ENCODE measurements around the gene AATK.

Gene AATK

GRCh38 chr17:81115219-81115618 lies 50.8 kb downstream of the AATK start:
- no peak for DNase-seq (ENCODE audit: low read depth in 2 of 2, low spot score in 1 of 2)

- DNase-seq (ENCODE audit: low read depth in 2 of 2, low spot score in 1 of 2), result no peak
Observed at GRCh38 chr17:81114351-81115093, 51.5 kb downstream of the AATK start.

GRCh38 chr17:81113158-81113724 lies 52.8 kb downstream of the AATK start:
- DNase-seq (ENCODE audit: low read depth in 2 of 2, low spot score in 1 of 2), result no peak

GRCh38 chr17:81112450-81112849 lies 53.6 kb downstream of the AATK start:
- no peak for DNase-seq (ENCODE audit: low read depth in 2 of 2, low spot score in 1 of 2)

GRCh38 chr17:81111066-81111465 lies 55.0 kb downstream of the AATK start:
- DNase-seq (ENCODE audit: low read depth in 2 of 2, low spot score in 1 of 2), result no peak

GRCh38 chr17:81110488-81111040 lies 55.5 kb downstream of the AATK start:
- DNase-seq (ENCODE audit: low read depth in 2 of 2, low spot score in 1 of 2), result no peak

- DNase-seq (ENCODE audit: low read depth in 2 of 2, low spot score in 1 of 2), result no peak
Observed at GRCh38 chr17:81109957-81110356, 56.1 kb downstream of the AATK start.

- no peak for DNase-seq (ENCODE audit: low read depth in 2 of 2, low spot score in 1 of 2)
Observed at GRCh38 chr17:81108220-81108619, 57.8 kb downstream of the AATK start.

- DNase-seq (ENCODE audit: low read depth in 2 of 2, low spot score in 1 of 2), result no peak
Observed at GRCh38 chr17:81106716-81107115, 59.3 kb downstream of the AATK start.

GRCh38 chr17:81103379-81103778 lies 62.6 kb downstream of the AATK start:
- no peak for DNase-seq (ENCODE audit: low read depth in 2 of 2, low spot score in 1 of 2)

GRCh38 chr17:81102869-81103268 lies 63.2 kb downstream of the AATK start:
- no peak for DNase-seq (ENCODE audit: low read depth in 2 of 2, low spot score in 1 of 2)

GRCh38 chr17:81102352-81102751 lies 63.7 kb downstream of the AATK start:
- no peak for DNase-seq (ENCODE audit: low read depth in 2 of 2, low spot score in 1 of 2)

- peak; percentile 69 to 75 for DNase-seq (ENCODE audit: low read depth in 2 of 2, low spot score in 1 of 2)
Observed at GRCh38 chr17:81101614-81102306, 64.3 kb downstream of the AATK start.

GRCh38 chr17:81100668-81101067 lies 65.4 kb downstream of the AATK start:
- no peak for DNase-seq (ENCODE audit: low read depth in 2 of 2, low spot score in 1 of 2)

- no peak for DNase-seq (ENCODE audit: low read depth in 2 of 2, low spot score in 1 of 2)
Observed at GRCh38 chr17:81099888-81100287, 66.1 kb downstream of the AATK start.

- no peak for DNase-seq (ENCODE audit: low read depth in 2 of 2, low spot score in 1 of 2)
Observed at GRCh38 chr17:81097943-81098308, 68.1 kb downstream of the AATK start.

- peak; percentile 35 to 37 for DNase-seq (ENCODE audit: low read depth in 2 of 2, low spot score in 1 of 2)
Observed at GRCh38 chr17:81097134-81097942, 68.7 kb downstream of the AATK start.

- no peak for DNase-seq (ENCODE audit: low read depth in 2 of 2, low spot score in 1 of 2)
Observed at GRCh38 chr17:81096741-81097133, 69.3 kb downstream of the AATK start.

GRCh38 chr17:81095383-81095762 lies 70.6 kb downstream of the AATK start:
- no peak for DNase-seq (ENCODE audit: low read depth in 2 of 2, low spot score in 1 of 2)

GRCh38 chr17:81094509-81095382 lies 71.3 kb downstream of the AATK start:
- DNase-seq (ENCODE audit: low read depth in 2 of 2, low spot score in 1 of 2), result peak; percentile 80 to 94
